KMS-11 (cell line): Measurements from ENCODE around the gene MACC1.

Experiments
- H2AFZ ChIP-seq: fragments of 200-600 bp; sonication (generic); 2 replicates; pipeline ENCODE4 v1.6.1; 2016; ENCODE audit warnings: antibody characterized with exemption, mixed run types, low read depth
- H3K27ac ChIP-seq: fragments of 200-600 bp; sonication (generic); 2 replicates; pipeline ENCODE4 v1.6.1; 2016; ENCODE audit warnings: mild to moderate bottlenecking, mixed run types
- H3K27me3 ChIP-seq: fragments of 200-600 bp; sonication (generic); 2 replicates; pipeline ENCODE4 v1.6.1; 2017; ENCODE audit warnings: mild to moderate bottlenecking, low read depth, mixed run types, moderate library complexity; ENCODE audit not compliant: insufficient read depth
- H3K36me3 ChIP-seq: fragments of 200-600 bp; sonication (generic); 2 replicates; pipeline ENCODE4 v1.6.1; 2017; ENCODE audit warnings: mild to moderate bottlenecking, mixed run types; ENCODE audit not compliant: insufficient read depth
- H3K4me1 ChIP-seq: fragments of 200-600 bp; sonication (generic); 2 replicates; pipeline ENCODE4 v1.6.1; 2016; ENCODE audit warnings: mild to moderate bottlenecking, low read depth, mixed run types; ENCODE audit not compliant: poor library complexity, severe bottlenecking
- H3K4me2 ChIP-seq: fragments of 200-600 bp; sonication (generic); 2 replicates; pipeline ENCODE4 v1.7.0; 2016; ENCODE audit warnings: mild to moderate bottlenecking, mixed run types
- H3K4me3 ChIP-seq: fragments of 200-600 bp; sonication (generic); IDR thresholded peaks from 2 replicates; pipeline ENCODE4 v1.6.1; 2017; ENCODE audit warnings: low read depth, low read length, mixed read lengths; ENCODE audit not compliant: insufficient read depth
- H3K79me2 ChIP-seq: fragments of 200-600 bp; sonication (generic); 2 replicates; pipeline ENCODE4 v1.6.1; 2016; ENCODE audit warnings: low read depth, mixed run types; ENCODE audit not compliant: insufficient read depth
- H3K9ac ChIP-seq: fragments of 200-600 bp; sonication (generic); 2 replicates; pipeline ENCODE4 v1.6.1; 2016; ENCODE audit warnings: mild to moderate bottlenecking, mixed run types
- H4K20me1 ChIP-seq: fragments of 200-600 bp; sonication (generic); 2 replicates; pipeline ENCODE4 v1.6.1; 2016; ENCODE audit warnings: mild to moderate bottlenecking, mixed run types; ENCODE audit not compliant: insufficient read depth
- TF ChIP-seq, protein P1 (sequence below): fragments of 200-600 bp; sonication (generic); conservative IDR thresholded peaks from 2 replicates; pipeline ENCODE4 v1.6.1; 2017; ENCODE audit warnings: low read depth, mild to moderate bottlenecking, antibody characterized with exemption, low read length, moderate library complexity, mixed read lengths

MACC1 gene

GRCh38 chr7:20113427-20114027 is 103.7 kb downstream of the MACC1 start:
- no peaks in the 10 kb centered on the region for H3K79me2 ChIP-seq
- H3K27me3 ChIP-seq = no peaks in the 10 kb centered on the region
- TF ChIP-seq, protein P1, sequence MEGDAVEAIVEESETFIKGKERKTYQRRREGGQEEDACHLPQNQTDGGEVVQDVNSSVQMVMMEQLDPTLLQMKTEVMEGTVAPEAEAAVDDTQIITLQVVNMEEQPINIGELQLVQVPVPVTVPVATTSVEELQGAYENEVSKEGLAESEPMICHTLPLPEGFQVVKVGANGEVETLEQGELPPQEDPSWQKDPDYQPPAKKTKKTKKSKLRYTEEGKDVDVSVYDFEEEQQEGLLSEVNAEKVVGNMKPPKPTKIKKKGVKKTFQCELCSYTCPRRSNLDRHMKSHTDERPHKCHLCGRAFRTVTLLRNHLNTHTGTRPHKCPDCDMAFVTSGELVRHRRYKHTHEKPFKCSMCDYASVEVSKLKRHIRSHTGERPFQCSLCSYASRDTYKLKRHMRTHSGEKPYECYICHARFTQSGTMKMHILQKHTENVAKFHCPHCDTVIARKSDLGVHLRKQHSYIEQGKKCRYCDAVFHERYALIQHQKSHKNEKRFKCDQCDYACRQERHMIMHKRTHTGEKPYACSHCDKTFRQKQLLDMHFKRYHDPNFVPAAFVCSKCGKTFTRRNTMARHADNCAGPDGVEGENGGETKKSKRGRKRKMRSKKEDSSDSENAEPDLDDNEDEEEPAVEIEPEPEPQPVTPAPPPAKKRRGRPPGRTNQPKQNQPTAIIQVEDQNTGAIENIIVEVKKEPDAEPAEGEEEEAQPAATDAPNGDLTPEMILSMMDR = no peak
- H3K4me1 ChIP-seq = peaks cover 25% of the 10 kb centered on the region
- H3K4me3 ChIP-seq = no peak overlapping the region
- H3K36me3 ChIP-seq = no peaks in the 10 kb centered on the region
- no peaks in the 10 kb centered on the region for H4K20me1 ChIP-seq
- no peak overlapping the region for H3K27ac ChIP-seq
- H3K4me2 ChIP-seq = no peak overlapping the region
- no peak overlapping the region for H3K9ac ChIP-seq
- H2AFZ ChIP-seq = no peak overlapping the region

GRCh38 chr7:20112696-20113095 is 104.5 kb downstream of the MACC1 start:
- no peaks in the 10 kb centered on the region for H4K20me1 ChIP-seq
- H3K36me3 ChIP-seq = no peaks in the 10 kb centered on the region
- no peak overlapping the region for H3K4me2 ChIP-seq
- H3K79me2 ChIP-seq = no peaks in the 10 kb centered on the region
- H3K27ac ChIP-seq = no peak overlapping the region
- H3K27me3 ChIP-seq = no peaks in the 10 kb centered on the region
- TF ChIP-seq, protein P1 = no peak
- H2AFZ ChIP-seq = no peak overlapping the region
- no peak overlapping the region for H3K4me3 ChIP-seq
- peaks cover 25% of the 10 kb centered on the region for H3K4me1 ChIP-seq
- no peak overlapping the region for H3K9ac ChIP-seq

- peaks cover 25% of the 10 kb centered on the region for H3K4me1 ChIP-seq
Measured at GRCh38 chr7:20111821-20112542, 105.2 kb downstream of the MACC1 start.

DNA sequence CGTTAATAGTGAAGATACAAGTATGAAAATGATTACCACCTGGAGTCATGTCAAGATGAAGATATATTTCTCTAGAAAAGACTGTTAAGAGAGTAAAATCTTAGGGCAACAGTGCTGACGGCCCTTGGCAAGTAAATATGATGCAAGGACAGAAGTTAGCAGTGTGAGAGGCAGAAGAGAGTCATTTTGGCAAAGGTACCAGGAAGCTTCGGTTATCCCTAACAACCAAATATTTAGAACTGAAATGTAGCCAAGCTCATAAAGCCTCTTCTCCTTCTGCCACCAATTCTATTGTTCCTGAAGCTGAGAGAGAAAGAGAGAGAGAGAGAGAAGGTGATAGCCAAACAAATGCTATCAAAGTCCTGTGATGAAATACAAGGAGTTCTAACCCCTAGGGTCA is 109.6 kb downstream of the MACC1 start:
- no peaks in the 10 kb centered on the region for H4K20me1 ChIP-seq

More at GRCh38 chr7:20111821-20112542, 105.2 kb downstream of the MACC1 start:
- Histone ChIP-seq H3K27ac (no peak overlapping the region), H3K27me3 (no peaks in the 10 kb centered on the region), H4K20me1 (no peaks in the 10 kb centered on the region), H2AFZ (no peak overlapping the region), H3K4me3 (no peak overlapping the region), H3K36me3 (no peaks in the 10 kb centered on the region), H3K79me2 (no peaks in the 10 kb centered on the region), H3K4me2 (no peak overlapping the region), H3K9ac (no peak overlapping the region)
- TF ChIP-seq, protein P1 = no peak

More for the DNA sequence above, 109.6 kb downstream of the MACC1 start:
- Histone ChIP-seq H3K9ac (no peak overlapping the region), H3K27ac (no peak overlapping the region), H3K4me2 (no peak overlapping the region), H2AFZ (no peak overlapping the region), H3K36me3 (no peaks in the 10 kb centered on the region), H3K79me2 (no peaks in the 10 kb centered on the region), H3K4me1 (peaks cover 8% of the 10 kb centered on the region), H3K4me3 (no peak overlapping the region), H3K27me3 (no peaks in the 10 kb centered on the region)
- TF ChIP-seq, protein P1 = no peak
